22Rv1 (cell line): ENCODE results near the gene GLT8D2.

Source experiments
- ZFX ChIP-seq: fragments of 450-650 bp; IDR thresholded peaks from 2 replicates; pipeline ENCODE4 v1.6.1; 2017; ENCODE audit warnings: antibody characterized with exemption, borderline replicate concordance
- TF ChIP-seq, protein P1 (sequence below): fragments of 450-650 bp; IDR thresholded peaks from 2 replicates; pipeline ENCODE4 v1.5.1; 2017; ENCODE audit warnings: mild to moderate bottlenecking

- TF ChIP-seq, protein P1, sequence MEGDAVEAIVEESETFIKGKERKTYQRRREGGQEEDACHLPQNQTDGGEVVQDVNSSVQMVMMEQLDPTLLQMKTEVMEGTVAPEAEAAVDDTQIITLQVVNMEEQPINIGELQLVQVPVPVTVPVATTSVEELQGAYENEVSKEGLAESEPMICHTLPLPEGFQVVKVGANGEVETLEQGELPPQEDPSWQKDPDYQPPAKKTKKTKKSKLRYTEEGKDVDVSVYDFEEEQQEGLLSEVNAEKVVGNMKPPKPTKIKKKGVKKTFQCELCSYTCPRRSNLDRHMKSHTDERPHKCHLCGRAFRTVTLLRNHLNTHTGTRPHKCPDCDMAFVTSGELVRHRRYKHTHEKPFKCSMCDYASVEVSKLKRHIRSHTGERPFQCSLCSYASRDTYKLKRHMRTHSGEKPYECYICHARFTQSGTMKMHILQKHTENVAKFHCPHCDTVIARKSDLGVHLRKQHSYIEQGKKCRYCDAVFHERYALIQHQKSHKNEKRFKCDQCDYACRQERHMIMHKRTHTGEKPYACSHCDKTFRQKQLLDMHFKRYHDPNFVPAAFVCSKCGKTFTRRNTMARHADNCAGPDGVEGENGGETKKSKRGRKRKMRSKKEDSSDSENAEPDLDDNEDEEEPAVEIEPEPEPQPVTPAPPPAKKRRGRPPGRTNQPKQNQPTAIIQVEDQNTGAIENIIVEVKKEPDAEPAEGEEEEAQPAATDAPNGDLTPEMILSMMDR = no peak
- TF ChIP-seq ZFX = no peak
These were observed 449 bp upstream of the GLT8D2 start for GRCh38 chr12:104050436-104050835.
